ENCODE measurements around the gene FBXW8.

FBXW8 gene

DNA sequence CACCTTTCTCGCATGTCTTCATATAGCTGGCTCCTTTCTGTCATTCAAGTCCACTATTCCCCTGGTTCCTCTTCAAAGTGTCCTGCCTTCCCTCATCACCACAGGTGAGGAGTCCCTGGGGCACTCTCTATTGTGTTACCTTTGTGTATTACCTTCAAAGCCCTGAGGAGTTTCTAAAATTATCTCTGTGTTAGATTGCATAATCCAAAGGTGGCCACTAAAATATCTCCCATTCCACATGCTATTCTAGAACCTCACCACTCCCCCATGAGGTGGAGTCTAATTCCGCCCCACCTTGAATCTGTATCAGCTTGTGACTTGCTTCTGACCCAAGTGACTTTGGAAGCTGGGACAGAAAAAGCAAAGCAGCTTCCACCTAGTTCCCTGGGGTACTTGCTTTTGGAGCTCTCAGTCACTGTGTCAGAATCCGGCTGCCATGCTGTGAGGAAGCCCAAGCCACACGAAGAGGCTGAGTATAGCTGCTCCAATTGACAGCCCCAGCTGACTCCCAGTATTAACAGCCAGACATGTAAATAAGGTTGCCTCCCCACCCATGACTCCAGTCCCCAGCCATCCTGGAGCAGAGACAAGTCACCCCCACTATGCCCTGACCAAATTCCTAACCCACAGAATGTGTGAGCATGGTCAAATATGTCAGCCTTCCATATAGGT lies 36.3 kb upstream of the FBXW8 start:
- no peak for TF ChIP-seq ZFX (IDR thresholded peaks at IDR 0.05)
- TF ChIP-seq, protein P1, sequence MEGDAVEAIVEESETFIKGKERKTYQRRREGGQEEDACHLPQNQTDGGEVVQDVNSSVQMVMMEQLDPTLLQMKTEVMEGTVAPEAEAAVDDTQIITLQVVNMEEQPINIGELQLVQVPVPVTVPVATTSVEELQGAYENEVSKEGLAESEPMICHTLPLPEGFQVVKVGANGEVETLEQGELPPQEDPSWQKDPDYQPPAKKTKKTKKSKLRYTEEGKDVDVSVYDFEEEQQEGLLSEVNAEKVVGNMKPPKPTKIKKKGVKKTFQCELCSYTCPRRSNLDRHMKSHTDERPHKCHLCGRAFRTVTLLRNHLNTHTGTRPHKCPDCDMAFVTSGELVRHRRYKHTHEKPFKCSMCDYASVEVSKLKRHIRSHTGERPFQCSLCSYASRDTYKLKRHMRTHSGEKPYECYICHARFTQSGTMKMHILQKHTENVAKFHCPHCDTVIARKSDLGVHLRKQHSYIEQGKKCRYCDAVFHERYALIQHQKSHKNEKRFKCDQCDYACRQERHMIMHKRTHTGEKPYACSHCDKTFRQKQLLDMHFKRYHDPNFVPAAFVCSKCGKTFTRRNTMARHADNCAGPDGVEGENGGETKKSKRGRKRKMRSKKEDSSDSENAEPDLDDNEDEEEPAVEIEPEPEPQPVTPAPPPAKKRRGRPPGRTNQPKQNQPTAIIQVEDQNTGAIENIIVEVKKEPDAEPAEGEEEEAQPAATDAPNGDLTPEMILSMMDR (conservative IDR thresholded peaks at IDR 0.05): no peak
- no peak overlapping the region for H3K27ac ChIP-seq

DNA sequence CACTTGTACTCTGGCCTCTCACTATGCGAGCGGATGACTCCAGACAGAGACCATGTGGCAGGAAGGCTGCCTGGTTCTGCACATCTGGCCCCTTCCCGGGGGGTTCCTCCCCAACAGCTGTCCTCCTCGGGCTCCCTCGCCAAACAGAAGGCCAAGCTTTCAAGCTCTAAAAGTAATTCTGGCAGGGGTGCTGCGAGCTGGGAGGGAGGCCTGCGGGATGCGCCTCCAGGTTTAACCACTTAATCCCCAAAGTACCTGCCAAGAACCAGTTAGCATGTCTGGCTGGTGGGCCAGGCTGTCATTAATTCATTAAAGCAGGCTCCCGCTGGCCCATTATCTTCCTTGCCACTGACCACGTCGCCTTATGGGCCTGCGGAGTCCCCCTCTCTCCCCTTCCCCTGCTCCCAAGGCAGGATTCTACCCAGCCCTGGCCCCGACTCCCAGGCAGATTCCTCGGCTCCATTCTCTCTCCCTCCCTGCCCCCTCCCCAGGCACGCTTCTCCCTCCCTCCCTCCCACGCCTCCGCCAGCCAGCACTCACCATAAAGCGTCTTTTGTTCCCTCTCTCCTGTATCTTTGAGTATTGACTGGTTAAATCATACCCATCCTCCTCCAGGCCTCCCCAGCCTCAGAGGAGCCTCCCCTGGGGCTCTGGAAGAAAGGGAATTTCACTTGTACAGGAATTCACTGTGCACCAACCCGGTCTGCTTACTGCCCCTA lies 34.4 kb upstream of the FBXW8 start:
- TF ChIP-seq, protein P1 (conservative IDR thresholded peaks at IDR 0.05): no peak
- TF ChIP-seq ZFX (IDR thresholded peaks at IDR 0.05): no peak
- no peak overlapping the region for H3K27ac ChIP-seq

DNA sequence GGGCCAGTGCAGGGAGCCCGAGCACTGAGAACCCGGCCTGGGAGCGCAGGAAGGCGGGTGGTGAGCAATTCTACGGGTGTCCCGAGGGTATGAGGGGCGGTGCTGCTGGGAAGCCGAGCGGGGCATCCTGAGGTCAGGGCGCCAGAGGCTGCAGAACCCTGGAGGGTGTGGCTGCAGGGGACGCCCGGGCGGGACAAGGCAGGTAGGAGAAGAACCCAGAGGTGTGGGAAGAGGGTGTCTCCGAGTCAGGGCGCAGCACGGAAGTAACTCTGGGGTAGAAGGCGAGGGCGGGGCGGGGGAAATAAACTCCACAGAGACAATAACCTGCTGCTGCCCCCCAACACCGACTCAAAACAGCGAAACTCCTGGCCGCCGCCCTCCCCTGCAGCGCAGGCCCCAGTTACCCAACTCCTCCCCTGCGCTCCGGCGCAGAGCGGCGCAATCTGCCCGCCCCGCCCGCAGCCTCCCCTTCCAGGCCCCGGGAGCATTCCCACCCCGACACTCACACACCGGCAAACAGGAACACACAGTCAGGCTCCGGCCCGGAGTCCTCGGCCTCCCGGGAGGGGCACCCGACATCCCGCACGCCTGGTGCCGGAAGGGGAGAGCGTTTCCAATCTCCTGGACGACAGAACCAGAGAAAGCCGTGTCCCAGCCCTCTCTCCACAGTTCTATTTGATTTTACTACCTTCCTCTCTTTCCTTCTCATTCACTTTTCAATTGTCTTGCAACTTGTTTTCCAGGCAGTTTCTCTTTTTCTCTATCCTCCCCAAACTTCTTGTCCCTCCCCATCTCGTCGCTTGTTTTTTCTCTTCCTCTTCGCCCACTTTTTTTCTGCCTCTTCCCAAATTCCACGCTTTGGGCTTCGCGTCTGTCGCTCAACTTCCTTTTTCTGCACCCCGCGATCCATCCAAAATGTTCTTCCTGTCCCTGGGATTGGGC lies 31.9 kb upstream of the FBXW8 start:
- no peak for TF ChIP-seq ZFX (IDR thresholded peaks at IDR 0.05)
- TF ChIP-seq, protein P1 (conservative IDR thresholded peaks at IDR 0.05): no peak
- no peak overlapping the region for H3K27ac ChIP-seq

DNA sequence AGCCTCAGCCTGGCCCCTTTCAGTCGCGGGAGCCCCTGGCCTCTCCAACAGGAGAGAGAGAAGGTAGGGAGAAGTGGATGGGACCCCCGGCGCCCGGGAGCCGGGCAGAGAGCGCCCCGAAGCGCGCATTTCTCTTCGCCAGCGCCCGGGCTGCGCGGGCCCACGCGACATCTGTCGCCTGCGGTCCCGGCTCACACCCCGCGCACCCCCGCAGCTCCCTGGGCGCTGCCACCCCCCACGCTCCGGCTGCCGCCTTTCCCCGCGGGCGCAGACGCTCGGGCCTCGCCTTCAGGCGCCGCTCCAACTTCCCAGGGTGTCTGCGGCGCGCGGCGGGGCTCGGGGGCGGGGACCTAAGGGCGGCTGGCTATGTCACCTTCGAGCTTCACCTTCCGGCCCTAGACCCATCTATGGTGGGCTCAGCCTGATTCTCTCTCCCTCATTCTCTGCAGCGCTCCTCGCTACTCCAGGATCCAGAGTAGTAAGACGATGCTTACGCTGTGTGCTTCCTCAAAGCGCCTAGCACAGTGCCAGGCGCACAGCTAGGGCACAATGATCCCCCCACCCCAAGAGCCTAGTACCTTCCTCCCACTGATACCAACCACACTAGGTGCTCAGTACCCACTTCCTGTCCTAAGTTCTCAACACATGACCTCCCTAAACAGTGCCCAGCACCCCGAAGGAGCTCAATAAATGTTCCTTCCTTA lies 31.1 kb upstream of the FBXW8 start:
- TF ChIP-seq, protein P1 (conservative IDR thresholded peaks at IDR 0.05): no peak
- no peak for TF ChIP-seq ZFX (IDR thresholded peaks at IDR 0.05)
- no peak overlapping the region for H3K27ac ChIP-seq

DNA sequence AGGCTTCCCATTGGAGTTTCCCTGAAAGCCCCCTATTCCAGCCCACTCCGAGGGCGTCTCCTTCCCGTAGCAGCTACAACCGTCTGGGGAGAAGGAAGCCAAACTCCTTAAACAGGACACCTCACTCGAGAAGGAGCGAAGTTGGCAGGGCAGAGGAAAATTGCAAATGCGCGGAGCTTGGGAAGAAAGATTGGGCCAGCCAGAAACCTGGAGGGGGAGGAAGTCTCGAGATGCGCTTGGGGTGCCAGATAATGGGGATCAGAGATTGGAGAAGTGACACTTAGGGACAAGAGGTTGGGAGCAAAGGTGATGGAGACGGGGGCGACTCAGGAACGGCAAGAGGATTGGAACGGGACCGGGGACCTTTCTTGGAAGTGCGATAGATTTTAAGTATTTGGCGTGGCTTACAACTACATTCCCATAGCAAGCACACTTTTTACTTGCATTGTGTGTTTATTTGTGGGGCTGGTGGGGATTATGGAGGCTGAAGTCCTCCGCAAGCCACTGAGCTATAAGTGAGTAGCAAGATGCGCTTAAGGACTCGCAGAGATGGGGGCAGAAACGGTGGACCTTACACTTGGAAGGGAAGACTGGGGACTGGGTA lies 30.4 kb upstream of the FBXW8 start:
- no peak overlapping the region for H3K27ac ChIP-seq
- TF ChIP-seq, protein P1 (conservative IDR thresholded peaks at IDR 0.05): no peak
- TF ChIP-seq ZFX (IDR thresholded peaks at IDR 0.05): no peak

DNA sequence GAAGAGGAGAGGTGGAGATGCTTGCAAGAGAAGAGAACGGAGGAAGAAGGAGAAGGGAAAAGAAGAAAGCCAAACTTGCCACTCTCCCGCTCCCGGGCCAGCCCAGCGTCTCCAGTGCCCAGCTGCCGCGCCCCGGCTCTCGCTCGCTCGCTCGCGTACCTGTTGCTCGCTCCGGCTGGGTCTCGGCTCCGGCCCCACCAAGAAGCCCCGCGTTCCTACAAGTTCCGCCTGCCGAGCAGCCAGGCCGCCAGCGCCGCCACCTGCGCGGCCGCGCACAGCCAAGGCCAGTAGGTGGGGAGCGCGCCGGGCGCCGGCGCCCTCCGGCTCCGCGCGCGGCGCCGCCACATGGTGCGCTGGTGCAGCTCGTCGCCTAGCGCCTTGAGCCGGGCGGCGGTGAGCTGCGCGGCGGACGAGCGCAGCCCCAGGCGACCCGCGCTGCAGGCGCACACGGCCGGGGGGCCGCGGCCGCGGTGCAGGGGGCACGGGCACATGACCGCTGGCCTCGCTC lies 29.9 kb upstream of the FBXW8 start:
- no peak overlapping the region for H3K27ac ChIP-seq
- TF ChIP-seq, protein P1 (conservative IDR thresholded peaks at IDR 0.05): peak; percentile 41
- TF ChIP-seq ZFX (IDR thresholded peaks at IDR 0.05): no peak
